ENCODE results near the gene ARHGEF9.

ARHGEF9 gene

DNA sequence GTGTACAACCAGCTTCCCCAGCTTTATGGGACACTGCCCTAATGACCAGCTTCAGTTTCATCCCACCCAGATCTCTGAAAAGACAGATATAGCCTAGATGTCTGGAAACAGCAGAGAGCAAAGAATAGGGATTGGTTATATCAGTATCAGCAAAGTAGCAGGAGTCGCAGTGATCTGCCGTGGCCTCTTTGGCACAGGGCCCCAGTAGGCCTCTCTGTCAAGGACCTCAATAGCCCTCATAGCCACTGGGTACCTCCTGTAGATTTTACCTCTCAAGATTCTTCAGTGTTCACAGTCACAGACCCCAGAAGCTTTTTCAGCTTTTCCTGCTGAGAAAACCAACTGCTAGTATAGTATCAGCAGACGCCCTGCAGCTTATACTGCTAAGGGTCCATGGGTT is 104.6 kb downstream of the ARHGEF9 start:
- Histone ChIP-seq H3K27ac (no peak overlapping the region), H3K4me2 (no peak overlapping the region), H3K79me2 (ENCODE audit: insufficient read depth, low read depth) (no peaks in the 10 kb centered on the region)

DNA sequence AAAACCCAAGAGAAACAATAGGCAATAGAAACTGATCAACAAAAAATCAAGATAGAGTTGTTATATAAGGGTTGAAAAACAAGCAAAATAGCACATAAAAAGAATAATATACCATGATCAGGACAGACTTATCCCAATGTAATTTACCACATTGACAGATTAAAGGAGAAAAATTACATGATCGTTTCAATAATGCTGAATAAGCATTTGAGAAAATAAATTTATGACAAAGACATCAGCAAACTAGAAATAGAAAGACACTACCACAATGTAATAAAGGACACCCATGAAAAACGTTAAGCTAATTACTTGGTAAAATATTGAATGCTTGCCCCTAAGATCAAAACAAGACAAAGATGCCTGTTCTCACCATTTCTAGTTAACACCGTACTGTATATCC is 105.6 kb downstream of the ARHGEF9 start:
- TF ChIP-seq, protein P1, sequence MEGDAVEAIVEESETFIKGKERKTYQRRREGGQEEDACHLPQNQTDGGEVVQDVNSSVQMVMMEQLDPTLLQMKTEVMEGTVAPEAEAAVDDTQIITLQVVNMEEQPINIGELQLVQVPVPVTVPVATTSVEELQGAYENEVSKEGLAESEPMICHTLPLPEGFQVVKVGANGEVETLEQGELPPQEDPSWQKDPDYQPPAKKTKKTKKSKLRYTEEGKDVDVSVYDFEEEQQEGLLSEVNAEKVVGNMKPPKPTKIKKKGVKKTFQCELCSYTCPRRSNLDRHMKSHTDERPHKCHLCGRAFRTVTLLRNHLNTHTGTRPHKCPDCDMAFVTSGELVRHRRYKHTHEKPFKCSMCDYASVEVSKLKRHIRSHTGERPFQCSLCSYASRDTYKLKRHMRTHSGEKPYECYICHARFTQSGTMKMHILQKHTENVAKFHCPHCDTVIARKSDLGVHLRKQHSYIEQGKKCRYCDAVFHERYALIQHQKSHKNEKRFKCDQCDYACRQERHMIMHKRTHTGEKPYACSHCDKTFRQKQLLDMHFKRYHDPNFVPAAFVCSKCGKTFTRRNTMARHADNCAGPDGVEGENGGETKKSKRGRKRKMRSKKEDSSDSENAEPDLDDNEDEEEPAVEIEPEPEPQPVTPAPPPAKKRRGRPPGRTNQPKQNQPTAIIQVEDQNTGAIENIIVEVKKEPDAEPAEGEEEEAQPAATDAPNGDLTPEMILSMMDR (conservative IDR thresholded peaks at IDR 0.05; ENCODE audit: low read depth, low read length), result no peak
- no peak overlapping the region for H3K4me2 ChIP-seq
- no peak overlapping the region for H3K9ac ChIP-seq
- no peaks in the 10 kb centered on the region for H3K79me2 ChIP-seq (ENCODE audit: insufficient read depth, low read depth)
- H4K20me1 ChIP-seq (ENCODE audit: insufficient read depth), result no peaks in the 10 kb centered on the region
- H3K4me3 ChIP-seq (IDR thresholded peaks at IDR 0.05; ENCODE audit: insufficient read depth, low read depth, low read length), result no peak overlapping the region
- H3K36me3 ChIP-seq (ENCODE audit: insufficient read depth), result no peaks in the 10 kb centered on the region
- H2AFZ ChIP-seq (ENCODE audit: low read depth), result no peak overlapping the region
- H3K27me3 ChIP-seq (ENCODE audit: insufficient read depth, low read depth), result no peaks in the 10 kb centered on the region
- no peak overlapping the region for H3K27ac ChIP-seq
- no peaks in the 10 kb centered on the region for H3K4me1 ChIP-seq (ENCODE audit: low read depth, poor library complexity, severe bottlenecking)

More for the DNA sequence above, 104.6 kb downstream of the ARHGEF9 start:
- no peak overlapping the region for H3K4me3 ChIP-seq (IDR thresholded peaks at IDR 0.05; ENCODE audit: insufficient read depth, low read depth, low read length)
- no peak overlapping the region for H2AFZ ChIP-seq (ENCODE audit: low read depth)
- no peaks in the 10 kb centered on the region for H4K20me1 ChIP-seq (ENCODE audit: insufficient read depth)
- no peaks in the 10 kb centered on the region for H3K27me3 ChIP-seq (ENCODE audit: insufficient read depth, low read depth)
- H3K9ac ChIP-seq, result no peak overlapping the region
- H3K4me1 ChIP-seq (ENCODE audit: low read depth, poor library complexity, severe bottlenecking), result no peaks in the 10 kb centered on the region
- TF ChIP-seq, protein P1 (conservative IDR thresholded peaks at IDR 0.05; ENCODE audit: low read depth, low read length), result no peak
- H3K36me3 ChIP-seq (ENCODE audit: insufficient read depth), result no peaks in the 10 kb centered on the region

DNA sequence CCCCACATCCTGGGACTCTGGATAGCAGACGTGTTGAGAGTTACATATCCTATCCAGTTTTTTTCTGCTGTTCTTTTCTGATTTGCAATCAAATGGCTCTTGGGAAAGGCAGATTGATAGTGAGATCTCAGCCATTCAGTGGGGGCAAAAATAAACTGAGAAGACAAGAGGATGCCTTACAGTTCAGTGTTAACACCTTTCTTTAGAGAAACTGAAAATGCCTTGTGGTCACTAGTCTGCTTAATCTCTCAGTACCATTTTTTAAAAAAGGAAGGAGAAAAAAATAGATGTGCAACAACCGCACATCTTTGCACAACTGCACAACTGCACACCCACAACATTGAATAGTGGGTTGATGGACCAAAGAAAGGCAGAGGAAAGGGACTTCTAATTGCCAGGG is 109.3 kb downstream of the ARHGEF9 start:
- no peaks in the 10 kb centered on the region for H3K36me3 ChIP-seq (ENCODE audit: insufficient read depth)
- no peak overlapping the region for H2AFZ ChIP-seq (ENCODE audit: low read depth)
- H3K9ac ChIP-seq, result no peak overlapping the region
- no peaks in the 10 kb centered on the region for H4K20me1 ChIP-seq (ENCODE audit: insufficient read depth)
- H3K79me2 ChIP-seq (ENCODE audit: insufficient read depth, low read depth), result no peaks in the 10 kb centered on the region
- H3K4me2 ChIP-seq, result no peak overlapping the region
- TF ChIP-seq, protein P1 (conservative IDR thresholded peaks at IDR 0.05; ENCODE audit: low read depth, low read length), result no peak
- no peaks in the 10 kb centered on the region for H3K4me1 ChIP-seq (ENCODE audit: low read depth, poor library complexity, severe bottlenecking)
- no peak overlapping the region for H3K4me3 ChIP-seq (IDR thresholded peaks at IDR 0.05; ENCODE audit: insufficient read depth, low read depth, low read length)
- H3K27me3 ChIP-seq (ENCODE audit: insufficient read depth, low read depth), result no peaks in the 10 kb centered on the region
- no peak overlapping the region for H3K27ac ChIP-seq

DNA sequence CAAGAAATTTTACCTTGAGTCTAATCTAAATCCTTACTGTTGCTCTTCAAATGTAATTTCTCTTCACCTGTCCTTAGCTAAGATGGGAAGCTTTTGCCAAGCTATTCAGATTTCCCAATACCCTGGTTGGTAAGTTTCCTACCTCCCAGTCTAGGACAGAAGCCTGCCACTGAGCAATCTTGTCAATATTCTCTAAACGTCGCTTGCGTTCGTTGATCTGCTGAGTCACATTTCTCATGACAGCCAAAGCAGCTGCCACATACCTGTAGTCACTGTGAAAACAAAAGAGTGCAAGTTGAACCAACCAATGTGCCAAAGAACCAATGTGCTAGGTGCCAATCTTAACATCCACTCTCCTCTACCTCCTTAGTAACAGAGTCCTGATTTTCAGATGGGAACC is 111.1 kb downstream of the ARHGEF9 start:
- H3K27me3 ChIP-seq (ENCODE audit: insufficient read depth, low read depth), result no peaks in the 10 kb centered on the region
- H3K36me3 ChIP-seq (ENCODE audit: insufficient read depth), result no peaks in the 10 kb centered on the region
- H2AFZ ChIP-seq (ENCODE audit: low read depth), result no peak overlapping the region
- no peak overlapping the region for H3K27ac ChIP-seq
- H4K20me1 ChIP-seq (ENCODE audit: insufficient read depth), result no peaks in the 10 kb centered on the region
- no peak overlapping the region for H3K4me2 ChIP-seq
- TF ChIP-seq, protein P1 (conservative IDR thresholded peaks at IDR 0.05; ENCODE audit: low read depth, low read length), result no peak
- H3K4me3 ChIP-seq (IDR thresholded peaks at IDR 0.05; ENCODE audit: insufficient read depth, low read depth, low read length), result no peak overlapping the region
- H3K9ac ChIP-seq, result no peak overlapping the region
- no peaks in the 10 kb centered on the region for H3K4me1 ChIP-seq (ENCODE audit: low read depth, poor library complexity, severe bottlenecking)
- H3K79me2 ChIP-seq (ENCODE audit: insufficient read depth, low read depth), result no peaks in the 10 kb centered on the region
